K562 (cell line): Measurements from ENCODE around the gene PGAP2. TPM values are rescaled to one million over a fixed set of nuclear protein-coding genes. Genes with fewer than 3 reads are reported as not detected.
A peak's percentile ranks its signal among the peaks of the same experiment; 100 is the strongest.

Experiments
- ETS2 ChIP-seq: IDR thresholded peaks from 2 replicates; pipeline ENCODE4 v1.6.1; 2016; ENCODE audit warnings: borderline replicate concordance, missing genetic modification characterization, mild to moderate bottlenecking, moderate library complexity, missing compliant biosample characterization; ENCODE audit not compliant: poor library complexity, severe bottlenecking
- FOS ChIP-seq: IDR thresholded peaks from 3 replicates; pipeline ENCODE4 v1.6.1; 2011; ENCODE audit not compliant: insufficient read length; ENCODE audit errors: extremely low read depth
- GTF2B ChIP-seq: IDR thresholded peaks from 2 replicates; pipeline ENCODE4 v1.6.1; 2011; ENCODE audit not compliant: insufficient read length; ENCODE audit errors: extremely low read depth
- IRF9 ChIP-seq: fragments of 450-650 bp; IDR thresholded peaks from 2 replicates; pipeline ENCODE4 v1.6.1; 2016; ENCODE audit warnings: missing biosample characterization, missing genetic modification characterization
- KDM5B ChIP-seq: fragments of 200-600 bp; sonication (generic); IDR thresholded peaks from 2 replicates; pipeline ENCODE4 v1.6.1; 2012; ENCODE audit warnings: low read depth, mild to moderate bottlenecking, moderate library complexity, low read length, control low read depth, inconsistent platforms; ENCODE audit not compliant: insufficient replicate concordance
- RAD21 ChIP-seq, 2 experiments: fragments of 250-450 bp in 1 of 2; fragments of 450-650 bp in 1 of 2; sonication (Bioruptor Pico) in 1 of 2; formaldehyde crosslinking in 1 of 2; IDR thresholded peaks in 1 of 2; conservative IDR thresholded peaks in 1 of 2; 2 replicates each; pipeline versions ENCODE4 v1.4.0 to v1.8.0; 2020 to 2022; ENCODE audit warnings: mild to moderate bottlenecking in 2 of 2, moderate library complexity in 1 of 2
- SIX5 ChIP-seq, 2 experiments: IDR thresholded peaks; 2 replicates each; pipeline ENCODE4 v1.6.1; 2011; ENCODE audit warnings: low read length in 2 of 2, borderline replicate concordance in 1 of 2, low read depth in 1 of 2, mild to moderate bottlenecking in 1 of 2, moderate library complexity in 1 of 2; ENCODE audit not compliant: insufficient read depth in 1 of 2
- ZKSCAN1 ChIP-seq: fragments of 150-350 bp; IDR thresholded peaks from 2 replicates; pipeline ENCODE4 v1.6.1; 2016; ENCODE audit warnings: low read depth, low read length
- ZNF316 ChIP-seq: fragments of 450-650 bp; IDR thresholded peaks from 2 replicates; pipeline ENCODE4 v1.6.1; 2016
- ZNF347 ChIP-seq: fragments of 450-650 bp; formaldehyde crosslinking; IDR thresholded peaks from 2 replicates; pipeline ENCODE4 v1.4.0; 2020; ENCODE audit warnings: low read depth, mild to moderate bottlenecking, moderate library complexity
- ZNF354B ChIP-seq: fragments of 250-450 bp; sonication (Bioruptor Pico); IDR thresholded peaks from 2 replicates; pipeline ENCODE4 v1.4.0; 2020
- ZNF395 ChIP-seq: fragments of 200-800 bp; sonication (Bioruptor generic); IDR thresholded peaks from 2 replicates; pipeline ENCODE4 v1.6.1; 2017; ENCODE audit warnings: missing genetic modification characterization, missing compliant biosample characterization
- polyA plus RNA-seq, 8 experiments: library from polyadenylated mRNA; depleted of rRNA in 4 of 8; stranded (reverse) in 5 of 8; unstranded in 3 of 8; fragments of >200 nt; fragmentation: Nextera tagmentation in 2 of 8; fragmentation: Illumina TruSeq in 1 of 8; extraction: Ambion mirVana in 2 of 8; extraction: Trizol in 1 of 8; gene quantifications; 2 replicates each; pipeline versions ENCODE4 v1.2.1 to v1.2.3, GENCODE V29; 2011 to 2014; ENCODE audit warnings: inconsistent platforms in 1 of 8, missing spikeins in 1 of 8
- total RNA-seq, 7 experiments: library from RNA; depleted of rRNA in 6 of 7; stranded (reverse); fragments of >200 nt in 6 of 7; fragmentation: Illumina TruSeq in 2 of 7; extraction: Trizol in 2 of 7; gene quantifications; 2 replicates each; pipeline versions ENCODE4 v1.2.1 to v1.2.3, GENCODE V29; 2011 to 2021; ENCODE audit warnings: low replicate concordance in 1 of 7

PGAP2 gene
- total and polyA plus RNA-seq, 9 of the 15 experiments (the other 6 are each of a cell fraction or from before 2014, with no cell fraction given): 17.9 to 47.2 (median 33.7) TPM

DNA sequence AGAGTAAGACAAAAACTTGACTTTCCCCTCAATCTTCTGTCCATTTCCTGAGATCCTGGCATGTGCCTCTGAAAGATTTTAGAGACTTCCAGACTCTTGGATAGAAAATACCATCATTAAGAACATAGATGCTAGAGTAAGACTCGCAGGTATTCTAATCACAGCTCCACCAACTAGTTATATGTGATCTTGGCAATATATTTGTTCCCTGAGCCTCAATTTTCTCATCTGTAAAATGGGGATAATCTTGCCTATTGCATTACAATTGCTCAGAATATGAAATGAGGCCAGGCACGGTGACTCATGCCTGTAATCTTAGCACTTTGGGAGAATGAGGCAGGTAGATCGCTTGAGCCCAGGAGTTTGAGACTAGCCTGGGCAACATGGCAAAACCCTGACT, 21.7 kb downstream of the PGAP2 start (continued):
- TF ChIP-seq ZNF395 (CRISPR knock-in tag) (no peak), ZNF354B (CRISPR knock-in tag) (no peak), GTF2B (no peak), FOS (no peak), ZNF347 (CRISPR knock-in tag) (no peak), KDM5B (no peak), ETS2 (tag) (no peak), ZNF316 (0 out of 2 replicates have a peak, but pooled peaks have one; percentile 14), ZKSCAN1 (no peak), IRF9 (tag) (no peak), RAD21 (CRISPR knock-in tag; conservative IDR thresholded peaks at IDR 0.05 in 1 of 2, IDR thresholded peaks at IDR 0.05 in 1 of 2) (no peak), SIX5 (IDR thresholded peaks at IDR 0.05; ENCODE audit: borderline replicate concordance in 1 of 2, insufficient read depth in 1 of 2, low read depth in 1 of 2, low read length in 2 of 2) (no peak)
